H9 (cell line): ENCODE results near the gene C10orf143. TPM values are rescaled to one million over a fixed set of nuclear protein-coding genes. Genes with fewer than 3 reads are reported as not detected.
A peak's percentile ranks its signal among the peaks of the same experiment; 100 is the strongest.

Experiments used
- DNase-seq: peaks from one replicate; pipeline ENCODE4 v3.0.0-alpha.2; 2017
- H2AFZ ChIP-seq: one replicate; pipeline ENCODE4 v1.6.1; 2013; ENCODE audit warnings: mild to moderate bottlenecking, low read length, control low read depth, moderate library complexity
- H2AK5ac ChIP-seq: 2 replicates; pipeline ENCODE4 v1.6.1; 2013; ENCODE audit warnings: low read length, control low read depth, mixed read lengths; ENCODE audit not compliant: insufficient read length
- H2BK120ac ChIP-seq: one replicate; pipeline ENCODE4 v1.6.1; 2013; ENCODE audit warnings: low read depth, mild to moderate bottlenecking, low read length, control low read depth, inconsistent platforms; ENCODE audit not compliant: poor library complexity, severe bottlenecking
- H2BK12ac ChIP-seq: 2 replicates; pipeline ENCODE4 v1.6.1; 2013; ENCODE audit warnings: low read length, control low read depth, mixed read lengths, low read depth; ENCODE audit not compliant: insufficient read length
- H2BK15ac ChIP-seq: 2 replicates; pipeline ENCODE4 v1.6.1; 2013; ENCODE audit warnings: low read depth, low read length, control low read depth
- H2BK20ac ChIP-seq: one replicate; pipeline ENCODE4 v1.6.1; 2013; ENCODE audit warnings: low read depth, mild to moderate bottlenecking, low read length, control low read depth, inconsistent platforms; ENCODE audit not compliant: poor library complexity, severe bottlenecking
- H2BK5ac ChIP-seq: 2 replicates; pipeline ENCODE4 v1.6.1; 2013; ENCODE audit warnings: low read length, control low read depth, mixed read lengths; ENCODE audit not compliant: insufficient read length
- H3K14ac ChIP-seq: 2 replicates; pipeline ENCODE4 v1.6.1; 2013; ENCODE audit warnings: low read length, control low read depth; ENCODE audit not compliant: insufficient read depth
- H3K18ac ChIP-seq: 2 replicates; pipeline ENCODE4 v1.6.1; 2013; ENCODE audit warnings: low read depth, mild to moderate bottlenecking, mixed read lengths, low read length, control low read depth; ENCODE audit not compliant: insufficient read length
- H3K23ac ChIP-seq: 2 replicates; pipeline ENCODE4 v1.6.1; 2013; ENCODE audit warnings: low read length, control low read depth, mixed read lengths, low read depth; ENCODE audit not compliant: insufficient read length
- H3K23me2 ChIP-seq: 2 replicates; pipeline ENCODE4 v1.6.1; 2013; ENCODE audit warnings: low read depth, mild to moderate bottlenecking, mixed read lengths, low read length, control low read depth; ENCODE audit not compliant: insufficient read length, poor library complexity, severe bottlenecking
- H3K27ac ChIP-seq: 2 replicates; pipeline ENCODE4 v1.5.1; 2013; ENCODE audit warnings: low read length, control low read depth, mixed read lengths, low read depth; ENCODE audit not compliant: insufficient read length
- H3K27me3 ChIP-seq: 2 replicates; pipeline ENCODE4 v1.6.1; 2013; ENCODE audit warnings: low read length, control low read depth, inconsistent platforms; ENCODE audit not compliant: insufficient read depth
- H3K4ac ChIP-seq: 2 replicates; pipeline ENCODE4 v1.6.1; 2013; ENCODE audit warnings: low read depth, mild to moderate bottlenecking, control low read depth, inconsistent platforms, low read length, moderate library complexity
- H3K4me1 ChIP-seq: 2 replicates; pipeline ENCODE4 v1.6.1; 2013; ENCODE audit warnings: low read length, control low read depth, inconsistent platforms; ENCODE audit not compliant: insufficient read depth
- H3K4me2 ChIP-seq: 2 replicates; pipeline ENCODE4 v1.6.1; 2013; ENCODE audit warnings: low read length, control low read depth, mixed read lengths; ENCODE audit not compliant: insufficient read length, insufficient read depth
- H3K56ac ChIP-seq: 2 replicates; pipeline ENCODE4 v1.6.1; 2013; ENCODE audit warnings: low read depth, mild to moderate bottlenecking, mixed read lengths, low read length, control low read depth; ENCODE audit not compliant: insufficient read length
- H3K79me1 ChIP-seq: 2 replicates; pipeline ENCODE4 v1.6.1; 2013; ENCODE audit warnings: low read depth, mild to moderate bottlenecking, moderate library complexity, low read length, control low read depth, inconsistent platforms; ENCODE audit not compliant: insufficient read depth, poor library complexity, severe bottlenecking
- H3K79me2 ChIP-seq: 2 replicates; pipeline ENCODE4 v1.6.1; 2013; ENCODE audit warnings: low read length, control low read depth, inconsistent platforms; ENCODE audit not compliant: insufficient read depth
- H3K9ac ChIP-seq: 2 replicates; pipeline ENCODE4 v1.6.1; 2013; ENCODE audit warnings: low read length, control low read depth, mixed read lengths; ENCODE audit not compliant: insufficient read length; ENCODE audit errors: extremely low read depth
- H3K9me3 ChIP-seq: one replicate; pipeline ENCODE4 v1.6.1; 2013; ENCODE audit warnings: low read depth, low read length, inconsistent platforms; ENCODE audit not compliant: control insufficient read depth
- H3T11ph ChIP-seq: one replicate; pipeline ENCODE4 v1.6.1; 2013; ENCODE audit warnings: mild to moderate bottlenecking, low read length, control low read depth, inconsistent platforms
- H4K20me1 ChIP-seq: one replicate; pipeline ENCODE4 v1.6.1; 2013; ENCODE audit not compliant: control insufficient read depth, insufficient read length, insufficient read depth
- H4K5ac ChIP-seq: 2 replicates; pipeline ENCODE4 v1.6.1; 2013; ENCODE audit warnings: low read depth, mild to moderate bottlenecking, mixed read lengths, low read length, control low read depth; ENCODE audit not compliant: insufficient read length
- H4K8ac ChIP-seq: replicated peaks from 2 replicates; pipeline ENCODE4 v1.6.1; 2013; ENCODE audit warnings: low read length, control low read depth, mixed read lengths, low read depth; ENCODE audit not compliant: insufficient read length
- H4K91ac ChIP-seq: 2 replicates; pipeline ENCODE4 v1.6.1; 2013; ENCODE audit warnings: low read depth, mild to moderate bottlenecking, moderate library complexity, mixed read lengths, low read length, control low read depth; ENCODE audit not compliant: insufficient read length
- H3K27ac Mint-ChIP-seq, 3 experiments: 2 replicates in 2 of 3; 3 replicates in 1 of 3; pipeline ENCODE4 v1.8.0; 2020 to 2021; ENCODE audit warnings: mixed read lengths in 3 of 3, mild to moderate bottlenecking in 1 of 3, moderate library complexity in 1 of 3
- H3K27me3 Mint-ChIP-seq: 2 replicates; pipeline ENCODE4 v1.8.0; 2021; ENCODE audit warnings: low read depth, mild to moderate bottlenecking, moderate library complexity, mixed read lengths
- H3K36me3 Mint-ChIP-seq, 3 experiments: 2 replicates in 2 of 3; 3 replicates in 1 of 3; pipeline ENCODE4 v1.8.0; 2020 to 2021; ENCODE audit warnings: low read depth in 3 of 3, mixed read lengths in 3 of 3; ENCODE audit not compliant: insufficient read depth in 1 of 3
- H3K4me1 Mint-ChIP-seq, 2 experiments: 2 replicates each; pipeline ENCODE4 v1.8.0; 2020; ENCODE audit warnings: mixed read lengths in 2 of 2
- H3K4me3 Mint-ChIP-seq, 2 experiments: 2 replicates in 1 of 2; 3 replicates in 1 of 2; pipeline ENCODE4 v1.8.0; 2020 to 2021; ENCODE audit warnings: mild to moderate bottlenecking in 2 of 2, mixed read lengths in 2 of 2, moderate library complexity in 1 of 2
- H3K9me3 Mint-ChIP-seq, 2 experiments: 2 replicates in 1 of 2; 3 replicates in 1 of 2; pipeline ENCODE4 v1.8.0; 2020; ENCODE audit warnings: mild to moderate bottlenecking in 2 of 2, mixed read lengths in 2 of 2, moderate library complexity in 1 of 2
- CTCF ChIP-seq: fragments of 200-600 bp; sonication (generic); conservative IDR thresholded peaks from 3 replicates; pipeline ENCODE4 v1.8.0; 2021; ENCODE audit warnings: antibody characterized with exemption, mild to moderate bottlenecking
- WGBS: extraction: QIAGEN DNeasy Blood & Tissue Kit; methylation state at CpG from one replicate; pipeline ENCODE4 v1.1.7; 2013; ENCODE audit warnings: missing lambda C conversion rate, low lambda C conversion rate, mixed read lengths; ENCODE audit not compliant: insufficient read length; ENCODE audit errors: extremely low coverage; 5-methylcytosine and 5-hydroxymethylcytosine counted together
- total RNA-seq: library from RNA; stranded (reverse); gene quantifications from 2 replicates; pipeline ENCODE4 v1.2.1, GENCODE V29; 2021

Gene C10orf143
- total RNA-seq, 1 experiment from 2014 or later = 0.94 TPM

GRCh38 chr10:130018265-130018664, 92.4 kb downstream of the C10orf143 start:
- Histone ChIP-seq H3K14ac (no peak overlapping the region), H3K4me1 (no peaks in the 10 kb centered on the region), H4K5ac (no peak overlapping the region), H4K20me1 (no peaks in the 10 kb centered on the region), H3K23ac (no peak overlapping the region), H2AFZ (no peak overlapping the region), H3T11ph (no peak overlapping the region), H3K4me2 (no peak overlapping the region), H3K79me1 (no peaks in the 10 kb centered on the region), H3K4ac (no peak overlapping the region), H2BK5ac (no peak overlapping the region), H2BK120ac (no peak overlapping the region), H2BK15ac (no peak overlapping the region), H3K56ac (no peak overlapping the region), H3K23me2 (no peaks in the 10 kb centered on the region), H3K79me2 (no peaks in the 10 kb centered on the region), H3K27me3 (no peaks in the 10 kb centered on the region), H2BK12ac (no peak overlapping the region), H4K8ac (no peak overlapping the region), H3K9me3 (no peaks in the 10 kb centered on the region), H3K9ac (no peak overlapping the region), H4K91ac (no peak overlapping the region), H3K27ac (no peak overlapping the region), H2BK20ac (no peak overlapping the region), H3K18ac (no peak overlapping the region), H2AK5ac (no peak overlapping the region)
- WGBS = no CpG with 5 or more reads among the region's 5 CpGs
- Mint-ChIP-seq H3K36me3 (no peaks in the 10 kb centered on the region), H3K4me3 (no peak overlapping the region), H3K27ac (no peak overlapping the region), H3K9me3 (no peaks in the 10 kb centered on the region), H3K27me3 (peaks cover 7% of the 10 kb centered on the region), H3K4me1 (peaks cover 0 to 2% of the 10 kb centered on the region in 2 experiments; a peak in 1 of 4 replicates)
- peak; percentile 44 for DNase-seq
- no peak for TF ChIP-seq CTCF
